ENCODE data around the gene DBX1. TPM values are rescaled to one million over a fixed set of nuclear protein-coding genes. Genes with fewer than 3 reads are reported as not detected.

DBX1 gene
- total RNA-seq, 1 donor from 2014 or later = 0.43 TPM

- Mint-ChIP-seq H3K27me3 (ENCODE audit: insufficient read depth, low read depth) (peaks cover 6% of the 10 kb centered on the region), H3K36me3 (peaks cover 19% of the 10 kb centered on the region), H3K4me3 (no peak overlapping the region), H3K27ac (no peak overlapping the region), H3K9me3 (no peaks in the 10 kb centered on the region), H3K4me1 (peaks cover 5% of the 10 kb centered on the region)
- no peak overlapping the region for H2AFZ ChIP-seq (replicated peaks)
- no peak overlapping the region for H3K4me3 ChIP-seq
- H3K4me2 ChIP-seq = no peak overlapping the region
- no peaks in the 10 kb centered on the region for H3K79me2 ChIP-seq (ENCODE audit: low read depth)
- H3K27me3 ChIP-seq = no peaks in the 10 kb centered on the region
- H3F3A ChIP-seq (ENCODE audit: low read depth) = no peaks in the 10 kb centered on the region
- no peaks in the 10 kb centered on the region for H3K36me3 ChIP-seq
- TF ChIP-seq EZH2 (IDR thresholded peaks at IDR 0.05) = no peak
- no peak for TF ChIP-seq CTCF (IDR thresholded peaks at IDR 0.05)
- no peak for TF ChIP-seq EZH2phosphoT487 (IDR thresholded peaks at IDR 0.05)
- no peaks in the 10 kb centered on the region for H3K9me3 ChIP-seq (ENCODE audit: low read depth)
- H3K27ac ChIP-seq = no peak overlapping the region
- DNase-seq (ENCODE audit: low spot score) = no peak
- no peak overlapping the region for H3K9ac ChIP-seq
- peaks cover 5% of the 10 kb centered on the region for H4K20me1 ChIP-seq (ENCODE audit: low read depth)
- H3K4me1 ChIP-seq = no peaks in the 10 kb centered on the region
Observed at GRCh38 chr11:20114588-20114987, 45.7 kb downstream of the DBX1 start.

- no peak overlapping the region for H3K4me3 Mint-ChIP-seq
- H3K9me3 Mint-ChIP-seq = no peaks in the 10 kb centered on the region
- H3K27ac ChIP-seq = no peak overlapping the region
- H3F3A ChIP-seq (ENCODE audit: low read depth) = no peaks in the 10 kb centered on the region
- no peaks in the 10 kb centered on the region for H3K36me3 ChIP-seq
- no peak overlapping the region for H3K4me3 ChIP-seq
- H3K4me2 ChIP-seq = no peak overlapping the region
- H3K4me1 Mint-ChIP-seq = peaks cover 5% of the 10 kb centered on the region
- no peak overlapping the region for H3K9ac ChIP-seq
- H3K27me3 Mint-ChIP-seq (ENCODE audit: insufficient read depth, low read depth) = peaks cover 2% of the 10 kb centered on the region
- H3K9me3 ChIP-seq (ENCODE audit: low read depth) = no peaks in the 10 kb centered on the region
- H4K20me1 ChIP-seq (ENCODE audit: low read depth) = peaks cover 5% of the 10 kb centered on the region
- H3K79me2 ChIP-seq (ENCODE audit: low read depth) = no peaks in the 10 kb centered on the region
- H3K36me3 Mint-ChIP-seq = peaks cover 10% of the 10 kb centered on the region
- H3K27me3 ChIP-seq = no peaks in the 10 kb centered on the region
- no peak overlapping the region for H3K27ac Mint-ChIP-seq
- TF ChIP-seq EZH2phosphoT487 (IDR thresholded peaks at IDR 0.05) (no peak), CTCF (IDR thresholded peaks at IDR 0.05) (no peak), EZH2 (IDR thresholded peaks at IDR 0.05) (no peak)
- no peaks in the 10 kb centered on the region for H3K4me1 ChIP-seq
- no peak overlapping the region for H2AFZ ChIP-seq (replicated peaks)
- no peak for DNase-seq (ENCODE audit: low spot score)
Observed at GRCh38 chr11:20113149-20113438, 47.2 kb downstream of the DBX1 start.

GRCh38 chr11:20112291-20113148 lies 47.8 kb downstream of the DBX1 start:
- no peak overlapping the region for H2AFZ ChIP-seq (replicated peaks)

More at GRCh38 chr11:20112291-20113148, 47.8 kb downstream of the DBX1 start:
- Histone ChIP-seq H3K9ac (no peak overlapping the region), H3K4me2 (no peak overlapping the region), H3K9me3 (ENCODE audit: low read depth) (no peaks in the 10 kb centered on the region), H3K27me3 (no peaks in the 10 kb centered on the region), H3K4me3 (no peak overlapping the region), H3K36me3 (no peaks in the 10 kb centered on the region), H4K20me1 (ENCODE audit: low read depth) (peaks cover 5% of the 10 kb centered on the region), H3K27ac (no peak overlapping the region), H3F3A (ENCODE audit: low read depth) (no peaks in the 10 kb centered on the region), H3K79me2 (ENCODE audit: low read depth) (no peaks in the 10 kb centered on the region), H3K4me1 (no peaks in the 10 kb centered on the region)
- no peak for DNase-seq (ENCODE audit: low spot score)
- H3K36me3 Mint-ChIP-seq = peaks cover 13% of the 10 kb centered on the region
- peaks cover 2% of the 10 kb centered on the region for H3K27me3 Mint-ChIP-seq (ENCODE audit: insufficient read depth, low read depth)
- H3K4me1 Mint-ChIP-seq = peaks cover 5% of the 10 kb centered on the region
- H3K4me3 Mint-ChIP-seq = no peak overlapping the region
- no peaks in the 10 kb centered on the region for H3K9me3 Mint-ChIP-seq
- no peak overlapping the region for H3K27ac Mint-ChIP-seq
- TF ChIP-seq EZH2 (IDR thresholded peaks at IDR 0.05) = no peak
- no peak for TF ChIP-seq EZH2phosphoT487 (IDR thresholded peaks at IDR 0.05)
- TF ChIP-seq CTCF (IDR thresholded peaks at IDR 0.05) = no peak
